GM12801 (cell line): ENCODE data around the gene TRIM27.

Experiments
- TF ChIP-seq, protein P1 (sequence below): IDR thresholded peaks from one replicate; pipeline ENCODE4 v1.5.1; 2011; ENCODE audit warnings: control low read depth; ENCODE audit not compliant: insufficient read length; ENCODE audit errors: extremely low read depth

The TRIM27 gene

DNA sequence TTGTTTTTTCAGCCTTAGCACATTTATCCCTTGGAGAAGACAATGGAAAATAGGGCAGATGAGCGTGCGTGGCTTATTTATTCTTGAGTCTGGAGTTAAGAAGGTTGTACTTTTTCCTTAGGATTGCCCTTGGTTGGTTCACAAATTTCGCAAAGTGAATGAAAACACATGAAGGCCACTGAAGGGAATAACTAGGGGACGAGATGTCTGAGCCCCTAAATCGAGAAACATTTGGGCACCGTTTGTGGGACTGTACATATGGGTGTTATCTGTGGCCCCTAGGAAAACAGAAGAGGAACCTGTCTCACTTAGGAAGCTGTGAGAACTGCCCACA, 19.4 kb upstream of the TRIM27 start:
- TF ChIP-seq, protein P1, sequence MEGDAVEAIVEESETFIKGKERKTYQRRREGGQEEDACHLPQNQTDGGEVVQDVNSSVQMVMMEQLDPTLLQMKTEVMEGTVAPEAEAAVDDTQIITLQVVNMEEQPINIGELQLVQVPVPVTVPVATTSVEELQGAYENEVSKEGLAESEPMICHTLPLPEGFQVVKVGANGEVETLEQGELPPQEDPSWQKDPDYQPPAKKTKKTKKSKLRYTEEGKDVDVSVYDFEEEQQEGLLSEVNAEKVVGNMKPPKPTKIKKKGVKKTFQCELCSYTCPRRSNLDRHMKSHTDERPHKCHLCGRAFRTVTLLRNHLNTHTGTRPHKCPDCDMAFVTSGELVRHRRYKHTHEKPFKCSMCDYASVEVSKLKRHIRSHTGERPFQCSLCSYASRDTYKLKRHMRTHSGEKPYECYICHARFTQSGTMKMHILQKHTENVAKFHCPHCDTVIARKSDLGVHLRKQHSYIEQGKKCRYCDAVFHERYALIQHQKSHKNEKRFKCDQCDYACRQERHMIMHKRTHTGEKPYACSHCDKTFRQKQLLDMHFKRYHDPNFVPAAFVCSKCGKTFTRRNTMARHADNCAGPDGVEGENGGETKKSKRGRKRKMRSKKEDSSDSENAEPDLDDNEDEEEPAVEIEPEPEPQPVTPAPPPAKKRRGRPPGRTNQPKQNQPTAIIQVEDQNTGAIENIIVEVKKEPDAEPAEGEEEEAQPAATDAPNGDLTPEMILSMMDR: no peak

DNA sequence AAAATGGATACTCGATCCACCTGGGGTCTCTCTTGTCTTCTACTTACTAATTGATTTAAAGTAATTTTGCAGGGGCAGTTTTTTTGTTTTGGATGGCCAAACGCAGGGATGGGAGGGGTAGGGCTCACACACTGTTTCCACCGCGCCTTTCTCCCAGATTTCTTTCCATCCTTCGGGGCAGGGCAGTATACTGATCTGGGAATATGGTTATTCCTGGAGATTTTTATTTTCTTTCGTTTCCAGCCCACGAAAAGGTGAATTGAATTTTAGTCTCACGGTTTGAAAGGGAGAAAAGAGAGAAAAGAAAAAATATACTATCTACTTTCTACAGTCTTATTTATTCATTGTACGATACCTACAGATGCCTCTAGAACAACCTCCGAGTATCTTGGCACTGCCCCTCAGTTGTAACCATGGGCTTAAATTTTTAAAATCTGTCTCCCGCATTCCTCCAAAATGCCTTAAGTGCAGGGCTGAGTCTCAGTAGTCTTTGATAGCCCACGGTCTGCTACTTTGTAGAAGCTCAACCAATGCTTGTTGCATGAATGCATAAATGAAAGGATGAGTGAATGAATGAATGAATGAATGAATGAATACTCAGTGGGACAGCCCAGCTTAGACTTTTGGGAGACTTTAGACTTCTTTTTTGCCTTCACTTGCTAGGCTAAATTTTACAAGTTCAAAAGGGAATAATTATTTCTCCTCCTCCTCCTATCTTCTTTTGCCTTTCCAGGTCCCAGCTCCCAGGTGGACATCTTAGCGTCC, 18.1 kb upstream of the TRIM27 start:
- TF ChIP-seq, protein P1: no peak

DNA sequence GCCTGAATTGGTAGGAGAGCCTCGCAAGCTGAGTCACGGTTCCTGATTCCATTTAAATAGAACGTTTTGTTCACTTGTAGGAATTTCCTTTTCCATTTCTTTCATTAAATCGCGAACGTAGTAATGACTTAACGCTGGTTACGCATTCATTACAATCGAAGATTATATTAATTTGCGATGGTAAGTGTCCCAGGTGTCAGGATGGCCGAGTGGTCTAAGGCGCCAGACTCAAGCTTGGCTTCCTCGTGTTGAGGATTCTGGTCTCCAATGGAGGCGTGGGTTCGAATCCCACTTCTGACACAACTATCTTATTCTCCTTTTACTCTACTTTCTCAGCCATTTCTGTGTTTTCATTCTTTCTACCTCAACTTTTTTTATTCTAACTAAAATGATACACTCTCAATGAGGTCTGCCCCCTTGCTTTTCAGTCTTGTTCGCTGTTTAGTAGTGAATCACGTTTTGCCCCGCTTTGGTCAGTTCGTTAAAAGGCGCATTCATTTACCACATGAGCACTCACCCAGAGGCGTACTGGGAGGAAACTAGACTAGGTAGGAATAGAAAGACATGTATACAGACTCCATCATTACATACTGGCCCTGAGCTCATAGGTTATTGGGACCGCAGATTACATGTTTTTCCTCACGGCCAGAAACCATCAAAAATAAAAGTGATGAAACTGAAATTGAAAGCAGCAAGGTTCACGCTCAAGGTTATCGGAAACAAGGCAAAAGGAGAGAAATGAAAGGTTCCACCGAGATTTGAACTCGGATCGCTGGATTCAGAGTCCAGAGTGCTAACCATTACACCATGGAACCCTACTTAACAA, 17.3 kb upstream of the TRIM27 start:
- TF ChIP-seq, protein P1: no peak

DNA sequence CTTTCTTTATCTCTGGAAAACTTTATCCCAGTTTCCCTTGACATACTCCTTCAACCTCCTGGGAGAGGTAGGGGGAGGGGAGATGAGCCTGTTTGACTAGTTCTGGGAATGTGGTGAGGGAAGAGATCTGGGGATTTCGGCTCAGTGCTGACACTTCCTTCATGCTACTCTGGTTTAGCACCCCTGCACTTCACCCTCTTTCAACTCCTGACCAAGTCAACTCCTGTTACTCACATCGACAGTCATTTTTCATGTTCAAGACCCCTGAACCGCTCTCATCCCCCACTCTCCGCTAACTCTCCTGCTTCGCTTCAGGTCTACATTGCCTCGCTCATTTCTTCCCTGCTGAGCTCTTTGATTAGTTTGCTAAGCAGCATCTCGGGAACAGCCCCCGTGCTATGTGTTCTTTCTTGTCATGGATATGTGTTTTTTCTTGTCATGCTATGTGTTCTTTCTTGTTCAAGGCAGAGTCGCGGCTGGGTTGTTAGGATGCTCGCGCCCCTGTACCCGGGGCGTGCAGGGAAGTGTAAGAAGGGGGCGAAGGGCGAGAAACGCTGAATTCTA, 16.6 kb upstream of the TRIM27 start:
- TF ChIP-seq, protein P1: no peak

DNA sequence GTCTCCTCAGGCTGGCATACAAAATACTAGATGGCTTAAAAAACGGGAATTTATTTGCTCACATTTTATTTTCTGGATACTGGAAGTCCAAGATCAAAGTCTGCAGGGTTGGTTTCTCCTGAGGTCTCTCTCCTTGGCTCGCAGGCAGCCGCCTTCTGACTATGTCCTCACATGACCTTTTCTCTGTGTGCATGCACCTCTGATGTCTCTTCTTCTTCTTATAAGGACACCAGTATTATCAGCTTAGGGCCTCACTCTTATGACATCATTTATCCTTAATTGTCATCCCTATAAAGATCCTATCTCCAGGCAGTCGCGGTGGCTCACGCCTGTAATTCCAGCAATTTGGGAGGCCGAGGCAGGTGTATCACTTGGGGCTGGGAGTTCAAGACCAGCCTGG, 9.3 kb upstream of the TRIM27 start:
- TF ChIP-seq, protein P1: no peak

DNA sequence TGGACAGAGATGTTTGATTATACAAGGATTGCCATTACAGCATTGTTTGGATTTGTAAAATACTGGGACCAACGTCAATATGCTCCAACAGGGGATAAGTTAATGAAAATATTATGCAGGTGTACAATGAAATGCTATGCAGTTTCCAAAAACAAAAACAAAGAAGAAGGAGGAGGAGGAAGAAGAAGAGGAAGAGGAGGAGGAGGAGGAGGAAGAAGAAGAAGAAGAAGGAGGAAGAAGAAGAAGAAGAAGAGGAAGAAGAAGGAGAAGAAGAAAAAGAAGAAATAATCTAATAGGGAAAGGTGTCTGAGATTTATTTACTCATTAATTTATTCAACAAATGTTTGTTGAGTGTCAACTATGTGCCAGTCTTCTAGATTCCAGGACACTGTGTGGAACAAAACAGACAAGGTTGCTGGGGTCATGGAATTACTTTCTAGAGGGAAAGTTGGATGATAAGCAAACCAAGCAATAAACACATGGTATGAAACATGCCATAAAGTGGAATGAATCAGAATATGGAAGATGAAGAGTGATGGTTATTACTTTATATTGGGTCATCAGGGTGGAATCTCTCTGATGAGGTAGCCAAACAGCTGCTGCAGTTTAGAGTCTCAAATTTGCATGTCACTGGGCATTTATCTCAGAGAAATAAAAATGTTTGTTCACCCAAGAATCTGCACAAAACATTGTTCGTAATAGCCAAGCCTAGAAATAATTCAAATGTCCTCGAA, 6.3 kb upstream of the TRIM27 start:
- TF ChIP-seq, protein P1: no peak

DNA sequence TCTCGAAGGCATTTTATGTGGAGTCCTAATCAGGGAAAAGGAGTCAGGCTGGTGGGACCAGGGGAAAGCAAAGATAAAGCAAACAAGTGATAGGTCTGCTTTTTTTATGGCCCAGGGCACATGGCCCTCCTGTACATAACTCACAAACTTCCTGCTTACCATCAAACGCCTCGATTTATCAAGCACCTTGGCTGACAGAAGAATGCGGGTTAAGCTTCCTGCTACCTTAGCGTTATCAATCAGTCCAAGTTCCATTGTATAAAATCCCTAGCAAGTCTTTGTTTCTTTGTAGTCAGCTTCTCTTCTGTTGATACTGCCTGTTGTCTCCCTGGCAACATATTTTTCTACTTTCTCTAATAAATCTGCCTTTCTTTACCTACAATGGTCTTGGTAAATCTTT, 4.1 kb upstream of the TRIM27 start:
- TF ChIP-seq, protein P1: no peak
